Medulla oblongata (tissue), 1 donor: ENCODE results near the gene SYNGR3.
"Not testable (repeated sequence)": the region's sequence is repeated elsewhere in the genome, so short reads cannot be mapped to it uniquely, and the experiment has no call there.

Experiments
- DNase-seq: peaks from one replicate; pipeline ENCODE4 v3.0.0-alpha.2; 2015; ENCODE audit errors: extremely low spot score

The SYNGR3 gene

GRCh38 chr16:1989209-1990100 is at the start of gene SYNGR3:
Gene SYNGR3, plus strand, starts transcription at chr16:1989970. Its CDS starts 133 bp downstream, at chr16:1990103.
- no peak for DNase-seq

- DNase-seq: no peak
Measured at GRCh38 chr16:1940273-1941161, 49.3 kb upstream of the SYNGR3 start.

- DNase-seq: no peak
Measured at GRCh38 chr16:1941162-1942046, 48.4 kb upstream of the SYNGR3 start.

GRCh38 chr16:1942047-1942809 is 47.5 kb upstream of the SYNGR3 start:
- no peak for DNase-seq

- DNase-seq: peak; percentile 100
Measured at GRCh38 chr16:1942810-1943726, 46.7 kb upstream of the SYNGR3 start, which contains the start of gene MSRB1. Gene MSRB1, minus strand, starts transcription at chr16:1943199. Its CDS starts 43 bp downstream, at chr16:1943156.

- DNase-seq: no peak
Measured at GRCh38 chr16:1944612-1945199, 45.1 kb upstream of the SYNGR3 start.

- DNase-seq: no peak
Measured at GRCh38 chr16:1945559-1946391, 44.0 kb upstream of the SYNGR3 start.

- DNase-seq: no peak
Measured at GRCh38 chr16:1946495-1947368, 43.0 kb upstream of the SYNGR3 start.

- no peak for DNase-seq
Measured at GRCh38 chr16:1947369-1947670, 42.5 kb upstream of the SYNGR3 start.

- no peak for DNase-seq
Measured at GRCh38 chr16:1949507-1949906, 40.3 kb upstream of the SYNGR3 start.

- no peak for DNase-seq
Measured at GRCh38 chr16:1950047-1950446, 39.7 kb upstream of the SYNGR3 start.

- no peak for DNase-seq
Measured at GRCh38 chr16:1950559-1950958, 39.2 kb upstream of the SYNGR3 start.

GRCh38 chr16:1953734-1954133 is 36.0 kb upstream of the SYNGR3 start:
- DNase-seq: no peak

GRCh38 chr16:1957434-1958142 is 32.2 kb upstream of the SYNGR3 start:
- DNase-seq: not testable (repeated sequence)

GRCh38 chr16:1958143-1958491 is 31.7 kb upstream of the SYNGR3 start:
- not testable (repeated sequence) for DNase-seq

- DNase-seq: no peak
Measured at GRCh38 chr16:1958715-1959268, 31.0 kb upstream of the SYNGR3 start.
